OCI-LY3 (cell line): ENCODE results near the gene DDIAS.

Source experiments
- EZH2phosphoT487 ChIP-seq: fragments of 200-600 bp; shearing (Covaris generic); IDR thresholded peaks from 2 replicates; pipeline ENCODE4 v1.6.1; 2018; ENCODE audit warnings: antibody characterized with exemption, mixed run types, low read depth
- TF ChIP-seq, protein P1 (sequence below): fragments of 200-600, 300-600 bp; sonication (generic); IDR thresholded peaks from 2 replicates; pipeline ENCODE4 v1.5.1; 2014; ENCODE audit warnings: antibody characterized with exemption, low read length, low read depth

DNA sequence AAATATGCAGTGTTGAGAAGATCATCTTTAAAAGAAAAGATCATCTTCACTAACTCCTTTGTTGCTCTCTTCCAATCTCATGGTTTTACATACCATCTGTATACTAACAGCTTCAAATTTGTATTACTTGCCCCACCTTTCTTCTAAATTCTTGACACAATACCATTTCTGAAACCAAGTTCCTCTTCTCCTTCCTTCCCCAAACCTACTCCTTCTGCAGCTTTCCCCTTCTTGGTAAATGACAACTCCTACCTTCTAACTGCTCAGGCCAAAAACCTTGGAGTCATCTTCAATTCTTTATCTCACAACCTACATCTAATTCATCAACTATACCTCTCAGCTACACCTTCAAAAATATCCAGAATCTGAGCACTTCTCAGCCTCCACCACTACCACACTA is 10.6 kb upstream of the DDIAS start:
- TF ChIP-seq, protein P1, sequence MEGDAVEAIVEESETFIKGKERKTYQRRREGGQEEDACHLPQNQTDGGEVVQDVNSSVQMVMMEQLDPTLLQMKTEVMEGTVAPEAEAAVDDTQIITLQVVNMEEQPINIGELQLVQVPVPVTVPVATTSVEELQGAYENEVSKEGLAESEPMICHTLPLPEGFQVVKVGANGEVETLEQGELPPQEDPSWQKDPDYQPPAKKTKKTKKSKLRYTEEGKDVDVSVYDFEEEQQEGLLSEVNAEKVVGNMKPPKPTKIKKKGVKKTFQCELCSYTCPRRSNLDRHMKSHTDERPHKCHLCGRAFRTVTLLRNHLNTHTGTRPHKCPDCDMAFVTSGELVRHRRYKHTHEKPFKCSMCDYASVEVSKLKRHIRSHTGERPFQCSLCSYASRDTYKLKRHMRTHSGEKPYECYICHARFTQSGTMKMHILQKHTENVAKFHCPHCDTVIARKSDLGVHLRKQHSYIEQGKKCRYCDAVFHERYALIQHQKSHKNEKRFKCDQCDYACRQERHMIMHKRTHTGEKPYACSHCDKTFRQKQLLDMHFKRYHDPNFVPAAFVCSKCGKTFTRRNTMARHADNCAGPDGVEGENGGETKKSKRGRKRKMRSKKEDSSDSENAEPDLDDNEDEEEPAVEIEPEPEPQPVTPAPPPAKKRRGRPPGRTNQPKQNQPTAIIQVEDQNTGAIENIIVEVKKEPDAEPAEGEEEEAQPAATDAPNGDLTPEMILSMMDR, result no peak
- TF ChIP-seq EZH2phosphoT487, result no peak
